HTR-8/SVneo (cell line): ENCODE data around the gene GNAI2.
"Not testable (repeated sequence)": the region's sequence is repeated elsewhere in the genome, so short reads cannot be mapped to it uniquely, and the experiment has no call there.

ENCODE experiments used
- DNase-seq: peaks from one replicate; pipeline ENCODE4 v3.0.0; 2011; ENCODE audit warnings: low spot score, mixed read lengths; ENCODE audit not compliant: insufficient read length
- FAIRE-seq: peaks from 2 replicates; lab custom pipeline; 2011; peaks lifted over from hg19 to GRCh38; lab: Jason Lieb, UNC

Gene GNAI2

GRCh38 chr3:50241713-50242380 is 5.8 kb downstream of the GNAI2 start:
- FAIRE-seq (no peak), DNase-seq (no peak)

GRCh38 chr3:50242381-50242770 is 6.4 kb downstream of the GNAI2 start:
- FAIRE-seq (no peak), DNase-seq (no peak)

- FAIRE-seq (no peak), DNase-seq (no peak)
Observed at GRCh38 chr3:50242851-50243542, 7.0 kb downstream of the GNAI2 start.

- DNase-seq (no peak), FAIRE-seq (no peak)
Observed at GRCh38 chr3:50243543-50243895, 7.5 kb downstream of the GNAI2 start.

- not testable (repeated sequence) for DNase-seq, FAIRE-seq
Observed at GRCh38 chr3:50244813-50245212, 8.8 kb downstream of the GNAI2 start.

GRCh38 chr3:50245251-50245745 is 9.3 kb downstream of the GNAI2 start:
- FAIRE-seq, result no peak

GRCh38 chr3:50245831-50246516 is 10.0 kb downstream of the GNAI2 start:
- FAIRE-seq, result peak; percentile 60
- peak; percentile 82 for DNase-seq

More at GRCh38 chr3:50245251-50245745, 9.3 kb downstream of the GNAI2 start:
- DNase-seq, result no peak

DNA sequence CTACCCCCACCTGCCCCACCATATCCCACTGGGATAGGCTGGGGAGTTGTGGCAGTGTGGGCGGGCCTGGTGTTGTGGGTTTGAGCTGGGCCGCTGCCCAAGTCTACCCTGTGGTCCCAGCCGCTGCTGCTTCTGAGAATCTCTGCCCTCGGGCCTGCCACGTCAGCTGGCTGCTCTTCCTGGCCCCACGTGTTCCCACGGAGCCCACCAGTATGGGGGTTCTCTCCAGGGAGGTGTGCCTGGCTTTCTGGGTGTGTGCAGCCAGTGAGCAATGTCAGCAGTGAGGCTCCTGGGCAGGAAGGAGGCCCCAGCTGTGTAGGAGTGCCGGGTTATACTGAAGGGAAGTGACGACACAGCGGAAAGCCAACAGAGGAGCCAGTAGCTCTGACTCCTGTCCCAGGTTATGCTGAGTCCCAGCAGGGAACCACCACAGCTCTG is 10.5 kb downstream of the GNAI2 start:
- FAIRE-seq (peak; percentile 75), DNase-seq (peak; percentile 69)

- DNase-seq (no peak), FAIRE-seq (no peak)
Observed at GRCh38 chr3:50248387-50248786, 12.4 kb downstream of the GNAI2 start.

DNA sequence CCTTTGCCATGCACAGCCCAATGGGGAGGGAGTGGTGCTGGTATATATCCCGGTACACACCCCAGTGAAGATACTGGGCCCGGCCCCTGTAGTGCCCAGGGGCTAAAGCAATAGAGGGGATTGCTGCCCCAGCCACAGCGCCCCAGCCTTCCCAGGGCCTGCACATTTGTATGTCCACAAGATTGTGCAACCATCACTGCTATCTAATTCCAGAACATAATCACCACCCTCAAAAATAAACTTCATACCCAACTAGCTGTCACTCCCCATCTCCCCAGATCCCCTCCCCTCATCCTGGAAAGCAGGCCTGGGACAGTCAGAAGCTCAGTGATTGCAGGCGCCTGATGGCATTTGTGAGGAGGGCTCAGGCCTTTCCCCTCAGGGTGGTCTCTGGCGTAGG is 13.5 kb downstream of the GNAI2 start:
- DNase-seq (no peak), FAIRE-seq (no peak)

- FAIRE-seq (no peak), DNase-seq (no peak)
Observed at GRCh38 chr3:50250514-50250913, 14.5 kb downstream of the GNAI2 start.

- DNase-seq (no peak), FAIRE-seq (no peak)
Observed at GRCh38 chr3:50251220-50251619, 15.2 kb downstream of the GNAI2 start.

- FAIRE-seq (no peak), DNase-seq (no peak)
Observed at GRCh38 chr3:50254577-50255250, 18.7 kb downstream of the GNAI2 start.

DNA sequence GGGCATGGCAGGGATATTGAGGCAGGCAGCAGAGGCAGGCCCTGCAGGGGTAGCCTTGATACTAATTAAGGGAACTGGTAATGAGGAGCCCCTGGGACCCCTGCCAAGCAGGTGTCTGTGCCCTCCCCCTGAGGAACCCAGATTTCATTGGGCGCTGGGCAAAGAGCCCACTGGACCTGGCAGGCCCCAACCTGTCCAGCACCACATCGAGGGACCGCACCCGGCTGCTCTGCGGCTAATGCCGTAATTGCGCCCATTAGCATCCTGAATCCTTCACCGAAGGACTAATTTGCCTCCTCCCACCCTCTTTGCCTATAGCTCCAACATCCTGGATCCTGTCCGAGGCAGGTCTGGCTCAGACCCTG is 19.2 kb downstream of the GNAI2 start:
- DNase-seq, result no peak
- no peak for FAIRE-seq

DNA sequence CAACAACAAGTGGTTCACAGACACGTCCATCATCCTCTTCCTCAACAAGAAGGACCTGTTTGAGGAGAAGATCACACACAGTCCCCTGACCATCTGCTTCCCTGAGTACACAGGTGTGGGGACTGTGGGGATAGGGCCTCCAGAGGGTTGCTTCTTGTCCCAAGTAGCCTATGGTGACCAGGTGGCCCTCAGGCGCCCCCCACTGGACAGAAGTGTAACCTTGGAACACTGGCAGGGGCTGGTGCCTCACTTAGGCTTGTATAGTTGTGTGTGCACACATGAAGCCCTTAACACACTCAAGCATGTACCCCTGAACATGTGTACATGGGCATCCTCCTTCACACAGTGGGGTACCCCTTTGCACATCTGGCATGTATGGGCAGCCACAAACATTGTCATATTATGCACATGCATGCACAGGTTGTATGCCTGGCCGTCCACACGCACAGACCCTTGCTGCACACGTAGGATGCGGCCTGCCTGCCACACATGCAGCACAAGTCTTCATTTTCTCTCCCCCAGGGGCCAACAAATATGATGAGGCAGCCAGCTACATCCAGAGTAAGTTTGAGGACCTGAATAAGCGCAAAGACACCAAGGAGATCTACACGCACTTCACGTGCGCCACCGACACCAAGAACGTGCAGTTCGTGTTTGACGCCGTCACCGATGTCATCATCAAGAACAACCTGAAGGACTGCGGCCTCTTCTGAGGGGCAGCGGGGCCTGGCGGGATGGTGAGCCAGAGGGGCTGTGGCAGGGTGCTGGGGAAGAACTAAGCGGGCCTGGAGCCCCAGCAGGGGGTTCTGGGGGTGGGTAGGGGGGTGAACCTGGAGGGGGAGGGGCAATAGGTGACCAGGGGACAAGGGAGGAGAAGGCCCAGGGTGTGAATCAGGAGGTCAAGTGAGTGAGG is 21.2 kb downstream of the GNAI2 start:
- peak; percentile 74 for FAIRE-seq
- no peak for DNase-seq

DNA sequence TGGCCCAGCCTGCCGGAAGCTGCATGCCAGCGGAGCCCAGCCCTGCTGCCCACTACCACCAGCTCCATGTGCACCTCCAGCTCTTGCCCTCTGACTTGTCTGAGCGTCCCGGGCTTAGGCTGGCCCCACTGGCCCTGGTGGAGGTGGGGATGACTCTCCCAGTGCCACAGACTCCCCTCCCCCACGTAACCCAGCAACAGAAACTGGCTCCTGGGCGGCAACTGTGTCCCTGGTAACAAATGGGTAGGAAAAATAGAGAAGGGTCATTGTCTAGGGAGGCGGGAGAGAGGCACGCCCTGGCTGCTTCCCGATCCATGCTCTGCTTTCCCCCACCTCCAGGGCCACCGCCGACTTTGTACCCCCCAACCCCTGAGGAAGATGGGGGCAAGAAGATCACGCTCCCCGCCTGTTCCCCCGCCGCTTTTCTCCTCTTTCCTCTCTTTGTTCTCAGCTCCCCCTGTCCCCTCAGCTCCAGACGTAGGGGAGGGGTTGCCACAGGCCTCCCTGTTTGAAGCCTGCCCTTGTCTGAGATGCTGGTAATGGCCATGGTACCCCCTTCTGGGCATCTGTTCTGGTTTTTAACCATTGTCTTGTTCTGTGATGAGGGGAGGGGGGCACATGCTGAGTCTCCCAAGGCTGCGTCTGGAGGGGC is 22.2 kb downstream of the GNAI2 start:
- FAIRE-seq (no peak), DNase-seq (no peak)

GRCh38 chr3:50258979-50259378 is 23.0 kb downstream of the GNAI2 start:
- DNase-seq, result no peak
- FAIRE-seq, result no peak

- no peak for DNase-seq
Observed at GRCh38 chr3:50259432-50260026, 23.5 kb downstream of the GNAI2 start.

More at GRCh38 chr3:50259432-50260026, 23.5 kb downstream of the GNAI2 start:
- FAIRE-seq, result no peak
